Astrocyte (in vitro differentiated cells and primary cell): ENCODE data around the gene POLR3GL. TPM values are rescaled to one million over a fixed set of nuclear protein-coding genes. Genes with fewer than 3 reads are reported as not detected.

Experiments used
- DNase-seq: peaks from one replicate; pipeline ENCODE4 v3.0.0-alpha.2; 2010; ENCODE audit warnings: low read depth
- FAIRE-seq: peaks from 2 replicates; lab custom pipeline; 2011; peaks lifted over from hg19 to GRCh38; lab: Jason Lieb, UNC
- H2AFZ ChIP-seq: 2 replicates; pipeline ENCODE4 v1.6.0; 2012; ENCODE audit warnings: low read depth, low read length, inconsistent platforms
- H3K27ac ChIP-seq: 2 replicates; pipeline ENCODE4 v1.5.1; 2011; ENCODE audit warnings: low read depth, low read length, inconsistent platforms
- H3K27me3 ChIP-seq: 2 replicates; pipeline ENCODE4 v1.6.0; 2011; ENCODE audit warnings: low read length, inconsistent platforms; ENCODE audit not compliant: insufficient read depth
- H3K36me3 ChIP-seq: 2 replicates; pipeline ENCODE4 v1.5.1; 2011; ENCODE audit warnings: low read length, inconsistent platforms; ENCODE audit not compliant: insufficient read depth
- H3K4me1 ChIP-seq: 2 replicates; pipeline ENCODE4 v1.5.1; 2011; ENCODE audit warnings: low read length, inconsistent platforms; ENCODE audit not compliant: insufficient read depth
- H3K4me2 ChIP-seq: 2 replicates; pipeline ENCODE4 v1.6.0; 2012; ENCODE audit warnings: low read length, inconsistent platforms
- H3K4me3 ChIP-seq: 2 replicates; pipeline ENCODE4 v1.5.1; 2011; ENCODE audit warnings: low read depth, mild to moderate bottlenecking, low read length, inconsistent platforms; ENCODE audit not compliant: insufficient read depth
- H3K79me2 ChIP-seq: 2 replicates; pipeline ENCODE4 v1.6.0; 2012; ENCODE audit warnings: mild to moderate bottlenecking, low read length, inconsistent platforms; ENCODE audit not compliant: insufficient read depth
- H3K9ac ChIP-seq: 2 replicates; pipeline ENCODE4 v1.6.0; 2012; ENCODE audit warnings: mild to moderate bottlenecking, low read length, inconsistent platforms
- H3K9me3 ChIP-seq: 2 replicates; pipeline ENCODE4 v1.5.1; 2012; ENCODE audit warnings: low read depth, mild to moderate bottlenecking, low read length, inconsistent platforms; ENCODE audit not compliant: insufficient read depth
- H4K20me1 ChIP-seq: 2 replicates; pipeline ENCODE4 v1.6.0; 2012; ENCODE audit warnings: low read length, inconsistent platforms; ENCODE audit not compliant: insufficient read depth
- H3K27ac Mint-ChIP-seq: one replicate; pipeline ENCODE4 v1.8.0; 2021; ENCODE audit warnings: mild to moderate bottlenecking, mixed read lengths; ENCODE audit not compliant: unreplicated experiment
- H3K27me3 Mint-ChIP-seq: one replicate; pipeline ENCODE4 v1.8.0; 2021; ENCODE audit warnings: low read depth, mixed read lengths; ENCODE audit not compliant: unreplicated experiment
- H3K36me3 Mint-ChIP-seq: one replicate; pipeline ENCODE4 v1.8.0; 2021; ENCODE audit warnings: low read depth, mixed read lengths; ENCODE audit not compliant: unreplicated experiment
- H3K4me1 Mint-ChIP-seq: one replicate; pipeline ENCODE4 v1.8.0; 2021; ENCODE audit warnings: low read depth, mixed read lengths; ENCODE audit not compliant: unreplicated experiment
- H3K4me3 Mint-ChIP-seq: one replicate; pipeline ENCODE4 v1.8.0; 2021; ENCODE audit warnings: mild to moderate bottlenecking, moderate library complexity, mixed read lengths; ENCODE audit not compliant: unreplicated experiment
- H3K9me3 Mint-ChIP-seq: one replicate; pipeline ENCODE4 v1.8.0; 2021; ENCODE audit warnings: mild to moderate bottlenecking, mixed read lengths; ENCODE audit not compliant: unreplicated experiment
- EZH2 ChIP-seq: IDR thresholded peaks from 2 replicates; pipeline ENCODE4 v1.6.1; 2012; ENCODE audit warnings: mild to moderate bottlenecking, low read length, inconsistent platforms; ENCODE audit not compliant: insufficient read depth
- total RNA-seq: library from RNA; stranded (reverse); gene quantifications from 2 replicates; pipeline ENCODE4 v1.2.1, GENCODE V29; 2021
- TF ChIP-seq, protein P1 (sequence below): IDR thresholded peaks from 2 replicates; pipeline ENCODE4 v1.5.1; 2011; ENCODE audit warnings: low read depth, mild to moderate bottlenecking, inconsistent platforms, low read length, moderate library complexity; ENCODE audit not compliant: insufficient read depth

The POLR3GL gene
- total RNA-seq, 1 donor from 2014 or later: 20.5 TPM

DNA sequence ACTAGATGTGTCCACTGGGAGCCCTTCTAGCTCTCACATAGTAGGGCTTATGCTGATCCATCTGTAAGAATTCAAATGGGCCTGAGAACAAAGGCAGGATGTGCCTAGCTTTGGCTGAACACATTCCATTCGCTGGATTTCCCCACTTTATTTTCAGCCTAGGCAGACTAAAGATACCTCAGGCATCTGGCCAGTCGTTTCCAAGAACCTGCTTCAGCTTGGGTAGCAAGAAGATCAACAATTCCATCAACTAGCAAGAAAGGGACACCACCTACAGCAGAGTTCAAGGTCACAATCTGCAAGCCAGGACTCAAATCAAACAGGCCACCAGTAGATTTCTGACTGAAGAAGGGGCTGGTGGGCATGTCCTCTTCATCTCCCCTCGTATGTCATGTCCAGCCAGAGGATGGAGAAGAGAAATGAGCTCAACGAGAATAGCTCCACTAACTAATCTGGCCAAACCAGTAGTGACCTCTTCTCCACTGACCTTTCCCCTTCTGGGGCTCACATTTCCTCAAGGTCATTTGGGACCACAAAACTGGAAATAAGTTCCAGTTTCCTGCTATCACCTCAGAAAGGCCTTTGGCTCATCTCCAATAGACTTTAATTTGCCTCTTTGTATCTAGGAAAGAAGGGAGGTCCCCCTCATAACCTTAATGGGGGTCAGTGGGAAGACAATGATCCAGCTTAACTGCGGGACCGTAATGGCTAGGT is 17.7 kb downstream of the POLR3GL start:
- Histone ChIP-seq H3K27ac (no peak overlapping the region), H3K4me2 (no peak overlapping the region), H3K4me1 (peaks cover 41% of the 10 kb centered on the region), H3K36me3 (no peaks in the 10 kb centered on the region), H3K27me3 (no peaks in the 10 kb centered on the region), H4K20me1 (no peaks in the 10 kb centered on the region), H3K9ac (no peak overlapping the region), H2AFZ (no peak overlapping the region), H3K9me3 (no peaks in the 10 kb centered on the region), H3K79me2 (no peaks in the 10 kb centered on the region), H3K4me3 (no peak overlapping the region)
- Mint-ChIP-seq H3K27ac (peak overlapping the region; percentile 29), H3K27me3 (no peaks in the 10 kb centered on the region), H3K4me1 (peaks cover 22% of the 10 kb centered on the region), H3K4me3 (peak overlapping the region; percentile 18), H3K9me3 (no peaks in the 10 kb centered on the region), H3K36me3 (no peaks in the 10 kb centered on the region)
- FAIRE-seq (no peak), DNase-seq (no peak)
- TF ChIP-seq EZH2: no peak
- TF ChIP-seq, protein P1, sequence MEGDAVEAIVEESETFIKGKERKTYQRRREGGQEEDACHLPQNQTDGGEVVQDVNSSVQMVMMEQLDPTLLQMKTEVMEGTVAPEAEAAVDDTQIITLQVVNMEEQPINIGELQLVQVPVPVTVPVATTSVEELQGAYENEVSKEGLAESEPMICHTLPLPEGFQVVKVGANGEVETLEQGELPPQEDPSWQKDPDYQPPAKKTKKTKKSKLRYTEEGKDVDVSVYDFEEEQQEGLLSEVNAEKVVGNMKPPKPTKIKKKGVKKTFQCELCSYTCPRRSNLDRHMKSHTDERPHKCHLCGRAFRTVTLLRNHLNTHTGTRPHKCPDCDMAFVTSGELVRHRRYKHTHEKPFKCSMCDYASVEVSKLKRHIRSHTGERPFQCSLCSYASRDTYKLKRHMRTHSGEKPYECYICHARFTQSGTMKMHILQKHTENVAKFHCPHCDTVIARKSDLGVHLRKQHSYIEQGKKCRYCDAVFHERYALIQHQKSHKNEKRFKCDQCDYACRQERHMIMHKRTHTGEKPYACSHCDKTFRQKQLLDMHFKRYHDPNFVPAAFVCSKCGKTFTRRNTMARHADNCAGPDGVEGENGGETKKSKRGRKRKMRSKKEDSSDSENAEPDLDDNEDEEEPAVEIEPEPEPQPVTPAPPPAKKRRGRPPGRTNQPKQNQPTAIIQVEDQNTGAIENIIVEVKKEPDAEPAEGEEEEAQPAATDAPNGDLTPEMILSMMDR: no peak

DNA sequence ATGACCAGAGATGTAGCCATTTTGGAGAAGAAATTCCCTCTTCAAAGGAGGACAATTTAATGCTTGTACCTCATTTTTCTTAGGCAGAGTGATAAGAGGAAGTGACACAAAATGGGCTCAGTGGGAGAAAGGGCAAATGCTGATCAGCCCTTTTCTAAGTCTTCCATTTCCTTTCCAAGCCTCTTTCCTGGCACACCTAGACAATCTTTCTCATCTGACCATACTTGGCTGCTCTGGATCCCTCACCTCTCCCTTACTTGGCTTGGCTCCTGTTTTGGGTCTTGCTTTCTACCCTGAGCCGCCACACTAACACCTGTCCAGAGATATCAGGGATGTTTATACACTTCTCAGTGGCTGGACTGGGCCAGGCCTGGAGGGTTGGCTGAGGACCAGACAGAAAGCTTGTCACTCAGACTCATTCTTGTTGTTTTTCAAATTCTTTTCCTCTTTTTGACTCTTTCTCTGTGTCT is 18.8 kb downstream of the POLR3GL start:
- H3K4me1 Mint-ChIP-seq: peaks cover 22% of the 10 kb centered on the region
- no peak overlapping the region for H3K27ac Mint-ChIP-seq
- FAIRE-seq (no peak), DNase-seq (no peak)
- Histone ChIP-seq H3K9me3 (no peaks in the 10 kb centered on the region), H3K27ac (no peak overlapping the region), H3K36me3 (no peaks in the 10 kb centered on the region), H4K20me1 (no peaks in the 10 kb centered on the region), H3K27me3 (no peaks in the 10 kb centered on the region), H3K4me1 (peaks cover 33% of the 10 kb centered on the region), H3K4me2 (no peak overlapping the region), H3K9ac (no peak overlapping the region), H3K79me2 (no peaks in the 10 kb centered on the region), H3K4me3 (no peak overlapping the region), H2AFZ (no peak overlapping the region)
- TF ChIP-seq, protein P1: no peak
- no peak for TF ChIP-seq EZH2
- H3K9me3 Mint-ChIP-seq: no peaks in the 10 kb centered on the region
- H3K27me3 Mint-ChIP-seq: no peaks in the 10 kb centered on the region
- H3K36me3 Mint-ChIP-seq: no peaks in the 10 kb centered on the region
- H3K4me3 Mint-ChIP-seq: no peak overlapping the region
